PFSK-1 (cell line): ENCODE measurements around the gene ADPRH.

Source experiments
- FOXP2 ChIP-seq: optimal IDR thresholded peaks from 2 replicates; pipeline ENCODE3; 2011; ENCODE audit warnings: borderline replicate concordance, control low read depth, inconsistent platforms; ENCODE audit not compliant: insufficient read depth; ENCODE audit errors: extremely low read length, extremely low read depth
- POLR2AphosphoS5 ChIP-seq: IDR thresholded peaks from 2 replicates; pipeline ENCODE4 v1.6.1; 2012; ENCODE audit warnings: low read depth, mild to moderate bottlenecking, control low read depth, low read length, moderate library complexity
- SIN3A ChIP-seq: IDR thresholded peaks from 2 replicates; pipeline ENCODE4 v1.6.1; 2012; ENCODE audit warnings: mild to moderate bottlenecking, low read length, moderate library complexity, borderline replicate concordance; ENCODE audit not compliant: insufficient read depth
- TAF1 ChIP-seq: IDR thresholded peaks from 2 replicates; pipeline ENCODE4 v1.6.1; 2012; ENCODE audit warnings: low read length, control low read depth, borderline replicate concordance; ENCODE audit not compliant: insufficient read depth
- TF ChIP-seq, protein P1 (sequence below), 2 experiments: IDR thresholded peaks; 2 replicates each; pipeline versions ENCODE4 v1.6.1 to v1.8.0; 2011 to 2012; ENCODE audit warnings: low read depth in 2 of 2, low read length in 2 of 2, control low read depth in 1 of 2, inconsistent platforms in 1 of 2, mild to moderate bottlenecking in 1 of 2, moderate library complexity in 1 of 2; ENCODE audit not compliant: insufficient read depth in 1 of 2

DNA sequence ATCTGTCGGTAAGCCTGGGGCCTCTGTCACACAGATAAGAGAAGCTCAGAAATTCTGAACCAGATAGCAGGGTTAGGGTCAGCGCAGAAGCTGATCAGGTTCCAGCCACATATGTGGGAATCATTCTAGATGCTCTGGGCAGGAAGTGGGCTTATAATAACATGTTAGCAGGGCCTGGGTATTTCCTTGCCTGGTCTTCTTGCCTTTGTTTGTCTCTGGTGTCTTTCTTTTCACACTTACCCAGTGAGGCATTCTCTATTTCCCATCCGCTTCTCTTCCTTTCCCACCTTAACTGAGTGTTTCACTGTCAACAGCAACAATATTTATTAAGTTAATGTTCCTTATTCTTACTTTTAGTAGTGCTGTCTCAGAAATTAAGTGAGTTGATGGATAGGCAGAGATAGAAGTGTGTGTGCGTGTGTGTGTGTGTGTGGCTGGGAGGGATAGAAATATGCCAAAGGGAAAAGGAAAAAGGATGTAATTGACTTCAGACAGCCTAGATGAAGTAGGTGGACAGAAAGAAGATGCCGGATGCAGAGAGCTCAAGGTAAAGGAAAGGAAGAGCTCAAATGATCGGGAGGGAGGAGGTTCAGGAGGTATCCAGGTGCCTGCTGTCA lies 20.4 kb downstream of the ADPRH start:
- TF ChIP-seq, protein P1, sequence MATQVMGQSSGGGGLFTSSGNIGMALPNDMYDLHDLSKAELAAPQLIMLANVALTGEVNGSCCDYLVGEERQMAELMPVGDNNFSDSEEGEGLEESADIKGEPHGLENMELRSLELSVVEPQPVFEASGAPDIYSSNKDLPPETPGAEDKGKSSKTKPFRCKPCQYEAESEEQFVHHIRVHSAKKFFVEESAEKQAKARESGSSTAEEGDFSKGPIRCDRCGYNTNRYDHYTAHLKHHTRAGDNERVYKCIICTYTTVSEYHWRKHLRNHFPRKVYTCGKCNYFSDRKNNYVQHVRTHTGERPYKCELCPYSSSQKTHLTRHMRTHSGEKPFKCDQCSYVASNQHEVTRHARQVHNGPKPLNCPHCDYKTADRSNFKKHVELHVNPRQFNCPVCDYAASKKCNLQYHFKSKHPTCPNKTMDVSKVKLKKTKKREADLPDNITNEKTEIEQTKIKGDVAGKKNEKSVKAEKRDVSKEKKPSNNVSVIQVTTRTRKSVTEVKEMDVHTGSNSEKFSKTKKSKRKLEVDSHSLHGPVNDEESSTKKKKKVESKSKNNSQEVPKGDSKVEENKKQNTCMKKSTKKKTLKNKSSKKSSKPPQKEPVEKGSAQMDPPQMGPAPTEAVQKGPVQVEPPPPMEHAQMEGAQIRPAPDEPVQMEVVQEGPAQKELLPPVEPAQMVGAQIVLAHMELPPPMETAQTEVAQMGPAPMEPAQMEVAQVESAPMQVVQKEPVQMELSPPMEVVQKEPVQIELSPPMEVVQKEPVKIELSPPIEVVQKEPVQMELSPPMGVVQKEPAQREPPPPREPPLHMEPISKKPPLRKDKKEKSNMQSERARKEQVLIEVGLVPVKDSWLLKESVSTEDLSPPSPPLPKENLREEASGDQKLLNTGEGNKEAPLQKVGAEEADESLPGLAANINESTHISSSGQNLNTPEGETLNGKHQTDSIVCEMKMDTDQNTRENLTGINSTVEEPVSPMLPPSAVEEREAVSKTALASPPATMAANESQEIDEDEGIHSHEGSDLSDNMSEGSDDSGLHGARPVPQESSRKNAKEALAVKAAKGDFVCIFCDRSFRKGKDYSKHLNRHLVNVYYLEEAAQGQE (IDR thresholded peaks at IDR 0.05; ENCODE audit: insufficient read depth in 1 of 2, low read depth in 2 of 2, low read length in 2 of 2): no peak
- TF ChIP-seq POLR2AphosphoS5 (no peak), TAF1 (no peak), SIN3A (no peak), FOXP2 (no peak)
